ENCODE data around the gene PDE3B. TPM values are rescaled to one million over a fixed set of nuclear protein-coding genes. Genes with fewer than 3 reads are reported as not detected.
"Not testable (repeated sequence)": the region's sequence is repeated elsewhere in the genome, so short reads cannot be mapped to it uniquely, and the experiment has no call there.

The PDE3B gene
- total RNA-seq, 2 experiments from 2014 or later: 96.6 to 101 TPM

GRCh38 chr11:14695656-14696055, 52.1 kb downstream of the PDE3B start:
- H3K4me3 Mint-ChIP-seq, DNase-seq: not testable (repeated sequence)

GRCh38 chr11:14698771-14699170, 55.2 kb downstream of the PDE3B start:
- H3K4me3 Mint-ChIP-seq: no peak overlapping the region
- H3K4me1 Mint-ChIP-seq: peaks cover 39% of the 10 kb centered on the region
- ChIA-PET CTCF (interaction anchor here (0.6 to 2.5 kb wide), 4 partner anchors 9 to 209 kb away, joined by 3 to 8 read pairs (median 4); no protein-coding TSS in a partner anchor), POLR2A (no interaction called here)
- H3K9me3 Mint-ChIP-seq: peaks cover 42% of the 10 kb centered on the region
- H3K27ac Mint-ChIP-seq: peak overlapping the region; percentile 13
- DNase-seq: no peak
- peaks cover 72% of the 10 kb centered on the region for H3K36me3 Mint-ChIP-seq (ENCODE audit: low read depth)
- H3K27me3 Mint-ChIP-seq: no peaks in the 10 kb centered on the region

More at GRCh38 chr11:14695656-14696055, 52.1 kb downstream of the PDE3B start:
- Mint-ChIP-seq H3K36me3 (ENCODE audit: low read depth) (peaks cover 68% of the 10 kb centered on the region), H3K9me3 (peaks cover 40% of the 10 kb centered on the region), H3K4me1 (peaks cover 36% of the 10 kb centered on the region)
- POLR2A ChIA-PET, H3K27ac Mint-ChIP-seq, CTCF ChIA-PET, H3K27me3 Mint-ChIP-seq: not testable (repeated sequence)

DNA sequence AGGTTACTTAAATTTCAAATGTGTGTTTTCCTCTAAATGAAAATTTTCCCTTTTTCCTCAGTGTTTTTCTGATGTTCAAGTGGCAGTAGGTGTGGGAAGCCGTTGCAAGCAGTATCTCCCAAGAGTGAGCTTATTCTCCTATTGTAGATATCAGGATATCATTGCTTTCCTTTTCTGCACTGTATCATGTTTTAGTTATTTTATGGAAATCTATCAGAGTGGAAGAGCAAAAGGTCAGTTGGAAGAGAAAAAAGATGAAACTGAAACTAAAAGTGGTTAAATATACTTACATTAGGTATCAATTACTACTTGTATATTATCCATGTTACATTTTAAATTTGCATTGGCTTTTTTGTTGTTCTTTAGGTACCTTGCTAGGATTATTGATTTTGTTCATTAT, 57.0 kb downstream of the PDE3B start:
- Mint-ChIP-seq H3K4me3 (no peak overlapping the region), H3K9me3 (peaks cover 41% of the 10 kb centered on the region), H3K4me1 (peaks cover 37% of the 10 kb centered on the region), H3K27ac (no peak overlapping the region), H3K27me3 (no peaks in the 10 kb centered on the region), H3K36me3 (ENCODE audit: low read depth) (peaks cover 72% of the 10 kb centered on the region)
- ChIA-PET CTCF (interaction anchor here (2.5 kb wide), 1 partner anchor 11 kb away, joined by 8 read pairs; no protein-coding TSS in a partner anchor), POLR2A (no interaction called here)
- no peak for DNase-seq

DNA sequence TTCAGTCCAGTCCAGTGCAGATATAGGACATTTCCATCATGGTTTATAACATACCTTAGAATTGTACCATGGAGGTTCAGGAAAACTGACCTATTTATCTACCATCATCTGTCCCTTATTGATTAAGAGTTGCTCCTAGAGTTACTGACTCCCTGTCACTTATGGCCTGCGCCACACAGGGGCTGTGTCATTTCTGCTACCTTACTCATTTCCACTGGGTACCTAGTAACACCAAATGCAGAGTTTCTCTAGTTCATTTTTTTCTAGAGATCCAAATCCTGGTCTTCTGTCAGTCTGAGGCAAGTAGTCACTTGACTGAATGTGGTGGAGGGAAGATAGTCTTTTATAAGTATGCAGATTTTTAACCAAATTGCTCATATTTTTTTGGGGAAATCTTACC, 59.2 kb downstream of the PDE3B start:
- CTCF ChIA-PET: no interaction called here
- DNase-seq: no peak
- Mint-ChIP-seq H3K27me3 (no peaks in the 10 kb centered on the region), H3K27ac (no peak overlapping the region), H3K4me1 (peaks cover 23% of the 10 kb centered on the region), H3K4me3 (no peak overlapping the region), H3K36me3 (ENCODE audit: low read depth) (peaks cover 70% of the 10 kb centered on the region), H3K9me3 (peaks cover 38% of the 10 kb centered on the region)
- POLR2A ChIA-PET: no interaction called here

GRCh38 chr11:14703731-14704130, 60.1 kb downstream of the PDE3B start:
- peaks cover 75% of the 10 kb centered on the region for H3K36me3 Mint-ChIP-seq (ENCODE audit: low read depth)
- H3K4me1 Mint-ChIP-seq: peaks cover 22% of the 10 kb centered on the region
- H3K4me3 Mint-ChIP-seq: no peak overlapping the region
- CTCF ChIA-PET: no interaction called here
- no peak for DNase-seq
- no peaks in the 10 kb centered on the region for H3K27me3 Mint-ChIP-seq
- H3K9me3 Mint-ChIP-seq: peaks cover 45% of the 10 kb centered on the region
- no peak overlapping the region for H3K27ac Mint-ChIP-seq
- POLR2A ChIA-PET: no interaction called here

DNA sequence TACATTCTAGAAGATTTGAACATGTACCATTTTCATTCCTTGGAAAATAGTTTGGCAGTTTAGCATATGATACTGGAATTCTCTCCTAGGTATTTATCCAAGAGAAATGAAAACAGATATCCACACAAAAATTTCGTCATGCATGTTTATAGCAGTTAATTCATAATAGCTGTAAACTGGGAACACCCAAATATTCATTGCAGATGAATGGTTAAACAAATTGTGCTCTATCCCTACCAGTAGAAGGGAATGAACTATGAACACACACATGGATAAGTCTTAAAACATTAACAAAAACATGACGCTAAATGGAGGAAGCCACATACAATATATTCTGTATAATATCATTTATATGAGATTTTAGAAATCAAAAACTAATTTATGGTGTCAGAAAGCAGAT, 61.5 kb downstream of the PDE3B start:
- no peak for DNase-seq
- ChIA-PET CTCF (interaction anchor here (1.0 kb wide), 1 partner anchor 25 kb away, joined by 3 read pairs; no protein-coding TSS in a partner anchor), POLR2A (no interaction called here)
- Mint-ChIP-seq H3K9me3 (peaks cover 56% of the 10 kb centered on the region), H3K27ac (no peak overlapping the region), H3K36me3 (ENCODE audit: low read depth) (peaks cover 80% of the 10 kb centered on the region), H3K27me3 (no peaks in the 10 kb centered on the region), H3K4me1 (peaks cover 17% of the 10 kb centered on the region), H3K4me3 (no peak overlapping the region)

DNA sequence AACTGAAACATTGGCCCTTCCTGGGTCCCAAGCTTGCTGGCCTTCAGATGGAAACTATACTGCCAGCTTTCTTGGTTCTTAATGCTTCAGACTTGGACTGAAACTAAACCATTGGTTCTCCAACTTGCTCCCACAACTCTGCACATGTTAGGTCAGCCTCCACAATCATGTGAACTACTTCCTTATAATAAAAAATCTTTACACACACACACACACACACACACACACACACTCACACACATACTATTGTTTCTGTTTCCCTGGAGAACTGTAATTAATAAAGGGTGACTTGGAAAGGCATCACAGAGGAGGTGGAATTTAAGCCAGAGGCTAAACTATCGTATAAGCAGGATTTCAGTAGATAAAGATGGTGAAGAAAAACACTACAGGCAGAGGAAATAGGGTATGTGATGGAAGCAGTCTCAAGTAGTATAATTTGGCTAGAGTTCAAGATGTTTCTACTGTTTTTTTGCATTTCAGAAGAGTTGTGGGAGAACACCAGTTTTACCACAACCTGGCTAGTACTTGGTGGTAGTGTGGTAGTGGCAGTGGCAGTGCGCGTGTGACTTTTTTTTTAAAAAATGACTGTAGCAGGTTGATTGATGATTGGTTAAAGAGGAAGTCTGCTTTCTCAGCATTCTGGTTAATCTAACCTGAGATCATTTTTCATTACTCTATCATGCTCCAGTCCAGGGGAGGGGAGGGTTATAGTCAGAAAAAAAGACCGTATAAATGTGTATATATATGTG, 70.1 kb downstream of the PDE3B start:
- ChIA-PET CTCF (interaction anchor here (0.7 to 1.1 kb wide), 3 partner anchors 15 to 172 kb away, joined by 3 to 5 read pairs (median 3); no protein-coding TSS in a partner anchor), POLR2A (no interaction called here)
- Mint-ChIP-seq H3K27ac (peak overlapping the region; percentile 65), H3K9me3 (peaks cover 40% of the 10 kb centered on the region), H3K4me3 (no peak overlapping the region), H3K36me3 (ENCODE audit: low read depth) (peaks cover 50% of the 10 kb centered on the region), H3K4me1 (peaks cover 35% of the 10 kb centered on the region), H3K27me3 (no peaks in the 10 kb centered on the region)
- DNase-seq: peak; percentile 45

GRCh38 chr11:14715669-14716068, 72.1 kb downstream of the PDE3B start:
- H3K4me3 Mint-ChIP-seq, H3K27me3 Mint-ChIP-seq, H3K27ac Mint-ChIP-seq, POLR2A ChIA-PET, CTCF ChIA-PET, DNase-seq: not testable (repeated sequence)
- H3K4me1 Mint-ChIP-seq: peaks cover 31% of the 10 kb centered on the region
- H3K36me3 Mint-ChIP-seq (ENCODE audit: low read depth): peaks cover 32% of the 10 kb centered on the region
- H3K9me3 Mint-ChIP-seq: peaks cover 24% of the 10 kb centered on the region

GRCh38 chr11:14722496-14722895, 78.9 kb downstream of the PDE3B start:
- POLR2A ChIA-PET: interaction anchor here (0.6 kb wide), 1 partner anchor 19 kb away, joined by 3 read pairs; no protein-coding TSS in a partner anchor
- CTCF ChIA-PET: no interaction called here
- DNase-seq: no peak
- Mint-ChIP-seq H3K4me3 (no peak overlapping the region), H3K4me1 (peaks cover 23% of the 10 kb centered on the region), H3K27ac (no peak overlapping the region), H3K27me3 (no peaks in the 10 kb centered on the region), H3K9me3 (peaks cover 5% of the 10 kb centered on the region), H3K36me3 (ENCODE audit: low read depth) (peaks cover 25% of the 10 kb centered on the region)

DNA sequence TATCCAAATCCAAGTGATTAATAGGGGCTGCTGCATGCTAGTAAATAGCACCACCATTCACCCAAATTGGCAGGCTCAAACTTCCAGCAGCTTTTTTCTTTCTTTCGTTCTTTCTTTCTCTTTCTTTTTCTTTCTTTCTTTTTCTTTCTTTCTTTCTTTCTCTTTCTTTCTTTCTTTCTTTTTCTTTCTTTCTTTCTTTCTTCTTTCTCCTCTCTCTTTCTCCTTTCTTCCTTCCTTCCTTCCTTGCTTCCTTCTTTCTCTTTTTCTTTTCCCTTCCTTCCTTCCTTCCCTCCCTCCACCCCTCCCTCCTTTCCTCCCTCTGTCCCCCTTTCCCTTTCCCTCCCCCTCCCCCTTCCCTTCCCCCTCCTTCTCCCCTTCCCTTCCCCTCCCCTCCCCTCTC, 81.5 kb downstream of the PDE3B start:
- ChIA-PET CTCF (no interaction called here), POLR2A (no interaction called here)
- DNase-seq: no peak
- H3K36me3 Mint-ChIP-seq (ENCODE audit: low read depth): peaks cover 37% of the 10 kb centered on the region
- peaks cover 34% of the 10 kb centered on the region for H3K4me1 Mint-ChIP-seq
- H3K27ac Mint-ChIP-seq: no peak overlapping the region
- H3K27me3 Mint-ChIP-seq: no peaks in the 10 kb centered on the region
- H3K9me3 Mint-ChIP-seq: peaks cover 5% of the 10 kb centered on the region
- no peak overlapping the region for H3K4me3 Mint-ChIP-seq

GRCh38 chr11:14727215-14727614, 83.6 kb downstream of the PDE3B start:
- Mint-ChIP-seq H3K4me3 (no peak overlapping the region), H3K27ac (no peak overlapping the region), H3K27me3 (no peaks in the 10 kb centered on the region), H3K4me1 (peaks cover 37% of the 10 kb centered on the region), H3K9me3 (peaks cover 5% of the 10 kb centered on the region), H3K36me3 (ENCODE audit: low read depth) (peaks cover 44% of the 10 kb centered on the region)
- CTCF ChIA-PET: no interaction called here
- POLR2A ChIA-PET: no interaction called here
- DNase-seq: no peak

GRCh38 chr11:14727746-14728145, 84.1 kb downstream of the PDE3B start:
- Mint-ChIP-seq H3K4me3 (no peak overlapping the region), H3K4me1 (peaks cover 37% of the 10 kb centered on the region), H3K27me3 (no peaks in the 10 kb centered on the region), H3K9me3 (peaks cover 5% of the 10 kb centered on the region), H3K36me3 (ENCODE audit: low read depth) (peaks cover 46% of the 10 kb centered on the region), H3K27ac (no peak overlapping the region)
- POLR2A ChIA-PET: no interaction called here
- DNase-seq: no peak
- CTCF ChIA-PET: interaction anchor here (1.2 kb wide), 1 partner anchor 14 kb away, joined by 3 read pairs; no protein-coding TSS in a partner anchor

GRCh38 chr11:14740539-14740938, 96.9 kb downstream of the PDE3B start:
- H3K9me3 Mint-ChIP-seq: peaks cover 57% of the 10 kb centered on the region
- H3K36me3 Mint-ChIP-seq (ENCODE audit: low read depth): peaks cover 79% of the 10 kb centered on the region
- H3K4me1 Mint-ChIP-seq: peaks cover 57% of the 10 kb centered on the region
- H3K27ac Mint-ChIP-seq, DNase-seq, POLR2A ChIA-PET, H3K27me3 Mint-ChIP-seq, H3K4me3 Mint-ChIP-seq: not testable (repeated sequence)
- CTCF ChIA-PET: interaction anchor here (0.9 kb wide), 1 partner anchor 42 kb away, joined by 3 read pairs; no protein-coding TSS in a partner anchor
